ENCODE measurements around the gene RYR2. TPM values are rescaled to one million over a fixed set of nuclear protein-coding genes. Genes with fewer than 3 reads are reported as not detected.

The RYR2 gene
- total RNA-seq, 2 experiments from 2014 or later, result not detected

DNA sequence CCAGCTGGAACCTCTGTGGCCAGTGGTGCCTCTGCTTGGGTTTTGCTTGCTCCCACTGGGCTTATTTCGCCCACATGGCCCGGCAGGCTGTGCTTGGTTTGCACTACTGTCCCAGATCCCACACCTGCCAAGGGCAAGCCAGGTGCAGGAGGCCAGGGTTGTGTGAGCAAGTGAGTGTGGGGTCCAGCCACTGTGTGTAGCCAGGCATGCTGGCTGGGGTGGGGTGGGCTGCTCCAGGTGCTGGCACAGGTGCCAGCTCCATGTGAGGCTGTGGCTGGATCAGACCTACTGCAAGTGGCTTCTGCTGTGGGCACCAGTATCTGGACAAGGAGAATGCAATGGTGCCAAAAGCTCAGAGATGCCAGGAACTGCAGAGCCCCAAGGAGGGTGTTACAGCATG is 28.5 kb downstream of the RYR2 start:
- H3K36me3 Mint-ChIP-seq (ENCODE audit: low read depth), result no peaks in the 10 kb centered on the region
- CTCF ChIA-PET, result interaction anchor here (0.6 kb wide), 1 partner anchor 16 kb away, joined by 3 read pairs; no protein-coding TSS in a partner anchor
- H3K4me1 Mint-ChIP-seq, result no peaks in the 10 kb centered on the region
- H3K9me3 Mint-ChIP-seq, result peaks cover 3% of the 10 kb centered on the region
- H3K27ac Mint-ChIP-seq, result no peak overlapping the region
- no peak for DNase-seq
- peaks cover 4% of the 10 kb centered on the region for H3K27me3 Mint-ChIP-seq
- POLR2A ChIA-PET, result no interaction called here
- H3K4me3 Mint-ChIP-seq, result no peak overlapping the region

DNA sequence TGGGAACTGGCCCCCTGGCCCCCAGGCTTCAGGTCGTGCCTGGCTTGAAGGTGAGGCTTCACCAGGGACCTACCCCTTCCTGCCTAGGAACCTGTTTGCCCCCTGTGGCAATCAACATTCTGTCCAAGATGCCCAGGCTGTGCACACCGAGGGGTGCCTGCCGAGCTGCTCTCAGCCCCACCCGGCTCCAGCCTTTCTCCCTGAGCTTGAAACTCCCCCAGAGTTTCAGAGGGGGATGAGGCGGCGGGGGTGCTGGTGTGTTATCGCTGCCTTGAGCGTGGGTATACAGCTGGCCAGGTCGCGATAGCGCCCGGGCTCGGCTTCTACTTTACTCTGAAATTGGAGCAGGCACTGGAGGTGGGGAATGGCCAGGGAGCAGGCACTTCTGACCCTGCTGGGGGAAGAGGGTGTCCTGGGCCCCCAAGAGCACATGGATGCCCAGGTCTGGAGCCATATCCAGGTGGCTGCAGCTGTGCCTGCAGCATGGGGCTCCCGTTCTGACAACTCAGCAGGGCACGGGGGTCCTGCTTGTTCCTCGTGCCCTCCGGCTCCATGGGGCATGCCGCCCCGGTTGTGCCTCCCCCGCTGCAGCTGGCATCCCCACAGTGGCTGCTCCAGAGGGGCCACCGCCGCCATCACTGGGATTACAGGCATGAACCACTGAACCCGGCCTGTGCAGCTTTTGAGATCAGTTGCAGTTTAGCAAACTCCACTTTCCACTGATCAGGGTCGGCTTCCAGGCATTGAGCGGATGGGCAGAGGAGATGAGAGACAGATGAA is 29.8 kb downstream of the RYR2 start:
- H3K4me3 Mint-ChIP-seq, result no peak overlapping the region
- H3K9me3 Mint-ChIP-seq, result peaks cover 3% of the 10 kb centered on the region
- ChIA-PET POLR2A (no interaction called here), CTCF (no interaction called here)
- H3K4me1 Mint-ChIP-seq, result no peaks in the 10 kb centered on the region
- no peaks in the 10 kb centered on the region for H3K36me3 Mint-ChIP-seq (ENCODE audit: low read depth)
- H3K27ac Mint-ChIP-seq, result no peak overlapping the region
- H3K27me3 Mint-ChIP-seq, result peaks cover 4% of the 10 kb centered on the region
- no peak for DNase-seq

DNA sequence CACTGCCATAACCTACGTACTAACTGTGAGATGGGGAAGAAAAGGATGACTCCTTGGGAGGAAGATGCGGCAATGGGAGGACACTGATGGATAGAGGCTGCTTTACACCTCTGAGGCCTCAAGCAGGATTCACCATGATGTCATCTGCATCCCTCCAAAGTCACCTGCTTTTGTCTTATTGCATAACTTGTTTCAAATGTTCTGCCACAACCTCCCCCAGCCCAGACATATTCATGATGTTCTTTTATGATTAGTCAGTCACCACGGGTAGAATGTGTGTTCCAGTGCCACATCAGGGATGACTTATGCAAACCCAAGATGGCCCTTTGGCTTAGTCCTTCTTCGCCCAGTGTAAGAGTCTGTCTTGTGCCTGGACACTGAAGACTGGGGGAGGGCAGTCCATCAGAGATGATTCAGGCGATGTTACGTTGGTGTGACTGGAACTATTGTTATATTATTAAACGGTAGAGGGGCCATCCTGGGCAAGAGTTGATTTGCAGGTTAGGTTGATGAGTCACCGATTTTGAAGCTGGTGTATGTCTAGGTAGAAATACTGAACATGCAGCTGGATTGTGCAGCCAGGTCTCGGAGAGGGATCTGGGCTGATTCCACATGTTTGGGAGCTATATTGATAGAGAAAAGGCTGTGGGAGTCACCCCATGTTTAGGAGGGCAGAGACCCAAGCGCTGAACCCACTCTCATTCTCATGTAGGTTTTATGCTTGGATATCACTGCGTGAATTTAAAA is 32.6 kb downstream of the RYR2 start:
- H3K27me3 Mint-ChIP-seq, result no peaks in the 10 kb centered on the region
- ChIA-PET CTCF (no interaction called here), POLR2A (no interaction called here)
- no peak overlapping the region for H3K4me3 Mint-ChIP-seq
- DNase-seq, result no peak
- no peaks in the 10 kb centered on the region for H3K4me1 Mint-ChIP-seq
- H3K27ac Mint-ChIP-seq, result no peak overlapping the region
- H3K36me3 Mint-ChIP-seq (ENCODE audit: low read depth), result no peaks in the 10 kb centered on the region
- peaks cover 3% of the 10 kb centered on the region for H3K9me3 Mint-ChIP-seq

DNA sequence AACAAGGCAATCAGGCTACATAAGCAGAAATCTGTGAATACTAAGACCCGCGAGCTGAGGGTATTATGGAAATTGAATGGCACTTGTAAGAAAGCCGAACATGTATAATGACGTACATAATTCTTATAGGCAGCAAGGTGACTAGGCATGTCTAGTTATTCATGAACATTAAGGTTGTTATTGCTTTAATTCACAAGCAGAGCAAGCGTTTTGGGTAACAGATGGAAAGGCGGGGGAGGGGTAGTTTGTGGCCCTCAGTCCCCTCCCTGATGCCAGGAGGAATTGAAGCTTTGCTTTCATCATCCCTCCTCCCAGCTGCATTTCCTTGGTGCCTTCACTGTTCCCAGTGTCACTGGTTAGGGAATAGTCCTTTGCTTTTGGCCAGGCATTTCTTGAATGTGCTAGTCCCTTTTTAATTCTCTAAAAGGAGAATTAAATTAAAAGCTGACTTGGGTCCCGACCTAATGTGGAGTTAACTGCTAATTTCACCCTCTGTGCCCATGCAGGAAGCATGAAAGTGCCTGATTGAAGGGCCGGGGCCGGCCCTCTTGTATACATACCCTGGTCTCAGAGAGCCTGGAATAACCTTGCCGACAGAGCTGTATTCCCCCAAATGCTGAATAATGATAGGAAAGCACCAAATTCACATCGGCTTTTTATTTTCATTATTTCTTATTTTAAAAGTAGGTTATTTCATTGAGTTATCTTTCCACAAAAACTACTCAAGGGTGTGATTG is 42.5 kb downstream of the RYR2 start:
- no peaks in the 10 kb centered on the region for H3K36me3 Mint-ChIP-seq (ENCODE audit: low read depth)
- H3K27ac Mint-ChIP-seq, result no peak overlapping the region
- no peak overlapping the region for H3K4me3 Mint-ChIP-seq
- H3K9me3 Mint-ChIP-seq, result no peaks in the 10 kb centered on the region
- no peaks in the 10 kb centered on the region for H3K27me3 Mint-ChIP-seq
- DNase-seq, result no peak
- no peaks in the 10 kb centered on the region for H3K4me1 Mint-ChIP-seq
- ChIA-PET CTCF (no interaction called here), POLR2A (interaction anchor here (0.6 kb wide), 1 partner anchor 88 kb away, joined by 5 read pairs; no protein-coding TSS in a partner anchor)

DNA sequence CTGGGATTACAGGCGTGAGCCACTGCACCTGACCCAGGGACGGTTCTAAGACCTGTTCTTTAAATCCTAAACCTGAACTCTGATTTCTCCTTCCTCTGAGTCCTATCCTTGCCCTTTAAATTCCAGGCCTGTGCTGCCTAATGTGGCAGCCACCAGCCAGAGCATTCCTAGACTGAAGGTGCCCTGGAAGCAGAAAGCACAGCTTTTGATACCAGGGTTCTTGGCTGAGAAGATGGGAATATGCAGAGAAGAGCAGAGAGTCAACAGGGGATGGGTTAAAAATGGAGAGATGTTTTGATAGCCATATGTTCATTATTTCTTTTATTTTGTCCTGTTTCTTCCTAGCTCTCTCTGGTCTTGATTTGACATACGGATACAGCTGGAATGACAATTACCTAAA is 49.7 kb downstream of the RYR2 start:
- Mint-ChIP-seq H3K9me3 (no peaks in the 10 kb centered on the region), H3K4me1 (no peaks in the 10 kb centered on the region), H3K27ac (no peak overlapping the region), H3K36me3 (ENCODE audit: low read depth) (no peaks in the 10 kb centered on the region), H3K27me3 (no peaks in the 10 kb centered on the region), H3K4me3 (no peak overlapping the region)
- DNase-seq, result no peak
- ChIA-PET CTCF (no interaction called here), POLR2A (no interaction called here)

DNA sequence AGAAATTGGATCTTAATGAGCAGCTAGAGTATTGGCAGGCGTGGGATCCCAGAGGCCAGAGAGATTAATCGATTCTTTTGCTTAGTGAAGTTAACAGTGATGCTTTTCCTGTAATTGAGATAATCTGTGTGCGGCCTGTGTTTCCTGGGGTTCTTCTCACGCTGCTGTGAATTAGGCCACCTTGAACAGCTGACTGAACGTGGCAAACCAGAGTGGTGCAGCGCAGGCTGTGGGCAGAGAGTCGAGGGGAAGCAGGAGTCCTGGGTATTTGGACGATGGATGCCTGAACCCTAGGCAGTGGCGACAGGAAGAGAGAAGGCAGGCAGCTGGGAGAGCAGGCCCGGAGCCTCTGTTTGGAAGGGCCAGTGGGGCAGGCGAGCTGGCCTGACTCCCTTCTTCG is 51.7 kb downstream of the RYR2 start:
- no peaks in the 10 kb centered on the region for H3K4me1 Mint-ChIP-seq
- POLR2A ChIA-PET, result no interaction called here

DNA sequence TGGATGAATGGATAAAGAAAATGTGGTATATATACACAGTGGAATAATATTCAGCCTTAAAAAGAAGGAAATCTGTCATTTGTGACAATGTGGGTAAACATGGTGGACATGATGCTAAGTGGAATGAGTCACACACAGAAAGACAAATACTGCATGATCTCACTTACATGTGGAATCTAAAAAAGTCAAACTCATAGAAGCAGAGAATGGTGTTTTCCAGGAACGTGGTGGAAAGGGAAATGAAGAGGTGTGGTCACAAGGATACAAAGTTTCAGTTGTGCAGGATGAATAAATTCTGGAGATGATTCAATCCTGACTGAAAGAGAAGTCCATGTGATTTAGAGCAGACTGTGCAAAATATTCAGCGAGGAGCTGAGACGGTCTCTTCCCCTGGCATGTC is 56.6 kb downstream of the RYR2 start:
- Mint-ChIP-seq H3K27ac (no peak overlapping the region), H3K4me1 (no peaks in the 10 kb centered on the region), H3K36me3 (ENCODE audit: low read depth) (no peaks in the 10 kb centered on the region), H3K9me3 (no peaks in the 10 kb centered on the region), H3K27me3 (no peaks in the 10 kb centered on the region), H3K4me3 (no peak overlapping the region)
- no peak for DNase-seq
- CTCF ChIA-PET, result no interaction called here
- POLR2A ChIA-PET, result no interaction called here

More for the DNA sequence above, 51.7 kb downstream of the RYR2 start:
- Mint-ChIP-seq H3K36me3 (ENCODE audit: low read depth) (no peaks in the 10 kb centered on the region), H3K27ac (no peak overlapping the region), H3K4me3 (no peak overlapping the region), H3K27me3 (no peaks in the 10 kb centered on the region), H3K9me3 (no peaks in the 10 kb centered on the region)
- no peak for DNase-seq
- CTCF ChIA-PET, result no interaction called here

DNA sequence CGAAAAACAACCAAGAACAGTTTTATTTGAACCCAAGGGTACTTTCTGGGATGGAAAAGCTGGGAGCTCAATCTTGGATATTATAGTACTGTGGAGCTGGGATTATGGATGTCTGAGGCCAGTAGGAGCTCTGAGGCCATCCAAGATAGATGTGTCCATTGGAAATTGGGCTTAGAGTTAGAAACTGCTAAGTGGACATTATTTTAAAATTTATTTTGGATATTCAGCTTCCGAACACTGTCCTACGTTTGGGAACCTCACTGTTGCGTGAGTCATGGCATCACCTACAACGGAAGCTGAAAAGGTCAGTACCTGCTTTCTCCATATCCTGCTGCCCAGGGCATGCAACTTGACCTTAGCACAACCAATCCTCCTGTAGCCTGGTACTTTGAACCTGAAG is 61.0 kb downstream of the RYR2 start:
- Mint-ChIP-seq H3K27me3 (no peaks in the 10 kb centered on the region), H3K36me3 (ENCODE audit: low read depth) (no peaks in the 10 kb centered on the region), H3K4me3 (no peak overlapping the region), H3K27ac (no peak overlapping the region), H3K9me3 (no peaks in the 10 kb centered on the region), H3K4me1 (no peaks in the 10 kb centered on the region)
- ChIA-PET POLR2A (no interaction called here), CTCF (no interaction called here)
- no peak for DNase-seq

DNA sequence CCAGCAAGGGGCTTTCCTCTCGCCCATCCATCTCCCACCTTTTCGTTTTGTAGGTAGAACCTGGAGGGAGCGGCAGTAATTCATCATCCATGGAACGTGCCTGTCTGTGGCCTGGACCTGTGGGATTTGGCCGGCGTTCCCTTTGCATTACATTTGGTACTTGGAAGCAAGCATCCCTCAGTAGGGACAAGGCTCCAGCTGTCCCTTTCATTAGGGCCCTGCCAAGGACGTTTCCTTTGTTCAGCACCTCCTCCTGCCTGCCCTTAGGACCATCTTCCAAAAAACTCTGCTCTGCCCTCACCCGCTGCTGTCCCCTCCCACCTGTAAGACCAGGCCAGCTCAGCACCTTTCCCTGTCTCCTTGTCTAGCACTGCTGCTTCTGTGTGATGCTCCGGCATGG is 62.1 kb downstream of the RYR2 start:
- no peaks in the 10 kb centered on the region for H3K27me3 Mint-ChIP-seq
- POLR2A ChIA-PET, result no interaction called here
- no peaks in the 10 kb centered on the region for H3K36me3 Mint-ChIP-seq (ENCODE audit: low read depth)
- H3K4me3 Mint-ChIP-seq, result no peak overlapping the region
- DNase-seq, result no peak
- H3K27ac Mint-ChIP-seq, result no peak overlapping the region
- no peaks in the 10 kb centered on the region for H3K4me1 Mint-ChIP-seq
- H3K9me3 Mint-ChIP-seq, result no peaks in the 10 kb centered on the region
- CTCF ChIA-PET, result no interaction called here

DNA sequence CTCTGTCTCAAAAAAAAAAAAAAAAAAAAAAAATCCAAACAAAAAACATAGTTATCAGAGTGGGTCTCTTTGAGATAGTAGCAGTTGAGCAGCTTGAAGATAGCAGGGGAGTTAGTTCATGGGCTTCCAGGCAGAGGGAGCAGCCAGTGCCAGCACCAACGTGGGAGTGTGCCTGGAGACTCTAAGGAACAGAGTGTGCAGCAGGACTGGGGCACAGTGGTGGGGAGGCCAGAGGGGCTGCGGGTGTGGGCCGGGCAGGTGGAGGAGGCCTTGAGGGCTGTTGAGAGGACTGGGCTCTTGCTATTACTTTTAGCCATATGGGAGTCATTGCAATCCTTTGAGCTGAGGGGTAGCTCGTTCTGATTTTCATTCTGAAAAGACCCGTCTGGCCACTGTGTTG is 63.8 kb downstream of the RYR2 start:
- Mint-ChIP-seq H3K36me3 (ENCODE audit: low read depth) (no peaks in the 10 kb centered on the region), H3K9me3 (no peaks in the 10 kb centered on the region), H3K27ac (no peak overlapping the region), H3K27me3 (no peaks in the 10 kb centered on the region), H3K4me3 (no peak overlapping the region), H3K4me1 (no peaks in the 10 kb centered on the region)
- DNase-seq, result no peak
- CTCF ChIA-PET, result no interaction called here
- POLR2A ChIA-PET, result no interaction called here

DNA sequence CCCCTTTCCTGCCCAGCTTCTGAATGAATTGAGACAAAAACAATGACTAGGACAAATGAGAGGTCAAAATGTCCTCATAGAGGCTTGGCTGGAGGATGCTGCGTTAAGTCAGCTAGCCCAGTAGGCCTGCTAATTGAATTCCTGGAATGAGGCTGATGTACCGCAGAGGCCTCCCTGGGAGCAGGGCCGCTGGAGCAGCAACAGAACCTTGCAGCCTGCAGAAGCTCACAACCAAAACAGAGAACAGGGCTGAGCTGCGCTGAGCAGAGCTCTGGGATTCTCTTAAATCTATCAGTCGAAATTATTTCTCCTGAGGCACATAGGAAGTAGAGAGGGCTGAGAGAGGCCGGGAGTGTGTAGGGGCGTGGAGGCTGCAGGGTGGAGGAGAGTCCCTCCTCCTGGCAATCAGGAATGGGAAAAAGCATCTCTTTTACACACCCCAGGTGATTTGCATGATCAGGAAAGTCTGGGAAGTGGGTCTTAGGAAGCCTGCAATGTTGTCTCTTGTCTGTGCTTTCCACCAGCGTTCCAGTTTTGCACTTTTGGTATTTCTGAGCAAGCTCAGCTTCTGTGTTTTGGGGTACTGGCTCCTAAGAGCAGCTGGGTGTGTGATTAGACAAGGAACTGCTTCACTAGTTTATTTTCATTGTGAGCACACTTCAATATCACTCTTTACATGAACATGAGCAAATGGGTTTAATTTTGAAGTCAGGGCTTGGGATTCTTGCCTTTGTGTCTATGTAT is 66.5 kb downstream of the RYR2 start:
- ChIA-PET CTCF (no interaction called here), POLR2A (no interaction called here)
- H3K4me3 Mint-ChIP-seq, result no peak overlapping the region
- no peak for DNase-seq
- no peaks in the 10 kb centered on the region for H3K4me1 Mint-ChIP-seq
- no peaks in the 10 kb centered on the region for H3K27me3 Mint-ChIP-seq
- H3K27ac Mint-ChIP-seq, result no peak overlapping the region
- no peaks in the 10 kb centered on the region for H3K36me3 Mint-ChIP-seq (ENCODE audit: low read depth)
- no peaks in the 10 kb centered on the region for H3K9me3 Mint-ChIP-seq

DNA sequence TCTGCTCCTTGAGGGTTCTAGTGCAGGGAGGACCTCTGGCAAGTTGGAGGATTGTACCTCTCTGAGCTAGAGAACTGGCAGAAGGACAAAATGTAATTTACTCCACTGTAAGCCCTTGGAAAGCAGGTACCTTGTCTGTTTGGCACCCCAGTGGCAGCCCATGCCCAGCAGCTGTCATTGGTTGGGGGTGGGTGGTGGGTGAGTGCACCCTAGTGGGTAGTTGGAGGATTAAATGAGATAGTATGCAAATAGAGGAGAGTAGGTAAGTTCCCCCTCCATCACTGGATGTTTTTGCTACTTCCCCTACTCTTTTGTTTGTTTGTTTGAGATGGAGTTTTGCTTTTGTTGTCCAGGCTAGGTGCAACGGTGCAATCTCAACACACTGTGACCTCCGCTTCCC is 69.8 kb downstream of the RYR2 start:
- H3K9me3 Mint-ChIP-seq, result no peaks in the 10 kb centered on the region
- no peak overlapping the region for H3K27ac Mint-ChIP-seq
- H3K4me1 Mint-ChIP-seq, result no peaks in the 10 kb centered on the region
- no peaks in the 10 kb centered on the region for H3K36me3 Mint-ChIP-seq (ENCODE audit: low read depth)
- POLR2A ChIA-PET, result no interaction called here
- H3K27me3 Mint-ChIP-seq, result no peaks in the 10 kb centered on the region
- no peak overlapping the region for H3K4me3 Mint-ChIP-seq
- DNase-seq, result no peak
- CTCF ChIA-PET, result interaction anchor here (0.7 kb wide), 1 partner anchor 12 kb away, joined by 3 read pairs; no protein-coding TSS in a partner anchor

DNA sequence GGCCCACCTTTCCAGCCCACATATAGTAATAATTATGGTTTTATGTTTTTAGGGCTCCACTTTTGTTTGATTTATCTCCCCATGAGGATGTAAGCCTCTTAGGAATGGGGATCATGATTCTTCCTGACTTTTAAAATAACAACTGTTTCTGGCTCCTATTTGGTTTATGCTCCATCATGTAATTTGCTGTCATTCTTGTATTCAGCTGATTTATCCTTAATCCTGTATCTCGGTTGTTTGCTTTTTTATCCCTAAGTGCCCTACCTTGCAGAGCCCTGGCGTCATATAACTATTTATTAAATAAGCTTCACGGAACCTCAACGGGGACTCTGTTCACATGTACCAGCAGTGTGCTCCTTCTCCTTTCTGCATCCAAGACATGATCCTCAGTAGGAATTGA is 70.7 kb downstream of the RYR2 start:
- Mint-ChIP-seq H3K4me1 (no peaks in the 10 kb centered on the region), H3K4me3 (no peak overlapping the region), H3K27ac (no peak overlapping the region), H3K36me3 (ENCODE audit: low read depth) (no peaks in the 10 kb centered on the region), H3K27me3 (no peaks in the 10 kb centered on the region), H3K9me3 (no peaks in the 10 kb centered on the region)
- CTCF ChIA-PET, result no interaction called here
- POLR2A ChIA-PET, result no interaction called here
- DNase-seq, result no peak

All from activated CD4-positive, alpha-beta T cell treated with anti-CD3 and anti-CD28 coated beads, Interleukin-2, amount 10 ng/mL, durations not matched to agents 7 days and 5 days (primary cell).